Measurements from ENCODE around the gene SERPINB6. TPM values are rescaled to one million over a fixed set of nuclear protein-coding genes. Genes with fewer than 3 reads are reported as not detected.
A peak's percentile ranks its signal among the peaks of the same experiment; 100 is the strongest.

The SERPINB6 gene
- total and polyA plus RNA-seq, 9 of the 15 experiments (the other 6 are each of a cell fraction or from before 2014, with no cell fraction given): 86.6 to 211 (median 143) TPM

GRCh38 chr6:2952557-2953095, 18.7 kb downstream of the SERPINB6 start (continued):
- TF ChIP-seq E2F3 (CRISPR knock-in tag; IDR thresholded peaks at IDR 0.05) (no peak), CEBPB (tag; IDR thresholded peaks at IDR 0.05) (no peak), RNF219 (CRISPR knock-in tag; IDR thresholded peaks at IDR 0.05) (no peak), ZNF830 (CRISPR knock-in tag; IDR thresholded peaks at IDR 0.05) (peak; percentile 73; the same call in 1 of the 2 replicates), FOXJ3 (CRISPR knock-in tag; IDR thresholded peaks at IDR 0.05) (no peak), SIRT6 (IDR thresholded peaks at IDR 0.05; ENCODE audit: low read depth, low read length) (no peak), MTA3 (IDR thresholded peaks at IDR 0.05; ENCODE audit: borderline replicate concordance) (no peak; the same call in 1 of the 2 replicates), HNRNPH1 (optimal IDR thresholded peaks at IDR 0.05; ENCODE audit: low read depth, low read length) (no peak), ZNF717 (CRISPR knock-in tag; IDR thresholded peaks at IDR 0.05) (no peak), POLR2AphosphoS2 (IDR thresholded peaks at IDR 0.05; ENCODE audit: low read length) (no peak), ZBTB8A (IDR thresholded peaks at IDR 0.05; ENCODE audit: partially characterized antibody) (no peak), ZNF57 (CRISPR knock-in tag; IDR thresholded peaks at IDR 0.05) (no peak), PHTF2 (CRISPR knock-in tag; IDR thresholded peaks at IDR 0.05) (no peak), KAT7 (CRISPR knock-in tag; IDR thresholded peaks at IDR 0.05; ENCODE audit: borderline replicate concordance) (no peak), DLX4 (CRISPR knock-in tag; IDR thresholded peaks at IDR 0.05) (no peak), MECOM (CRISPR knock-in tag; IDR thresholded peaks at IDR 0.05) (peak; percentile 2; the same call in 1 of the 2 replicates), SOX6 (IDR thresholded peaks at IDR 0.05) (peak; percentile 33; the same call in 1 of the 2 replicates), PTTG1 (tag; IDR thresholded peaks at IDR 0.05; ENCODE audit: low read depth) (no peak), SFPQ (IDR thresholded peaks at IDR 0.05; ENCODE audit: low read depth, low read length) (no peak), HDAC6 (IDR thresholded peaks at IDR 0.05; ENCODE audit: low read depth, low read length) (no peak), IRF2 (CRISPR knock-in tag; IDR thresholded peaks at IDR 0.05) (no peak)
- TF ChIP-seq, protein P1, sequence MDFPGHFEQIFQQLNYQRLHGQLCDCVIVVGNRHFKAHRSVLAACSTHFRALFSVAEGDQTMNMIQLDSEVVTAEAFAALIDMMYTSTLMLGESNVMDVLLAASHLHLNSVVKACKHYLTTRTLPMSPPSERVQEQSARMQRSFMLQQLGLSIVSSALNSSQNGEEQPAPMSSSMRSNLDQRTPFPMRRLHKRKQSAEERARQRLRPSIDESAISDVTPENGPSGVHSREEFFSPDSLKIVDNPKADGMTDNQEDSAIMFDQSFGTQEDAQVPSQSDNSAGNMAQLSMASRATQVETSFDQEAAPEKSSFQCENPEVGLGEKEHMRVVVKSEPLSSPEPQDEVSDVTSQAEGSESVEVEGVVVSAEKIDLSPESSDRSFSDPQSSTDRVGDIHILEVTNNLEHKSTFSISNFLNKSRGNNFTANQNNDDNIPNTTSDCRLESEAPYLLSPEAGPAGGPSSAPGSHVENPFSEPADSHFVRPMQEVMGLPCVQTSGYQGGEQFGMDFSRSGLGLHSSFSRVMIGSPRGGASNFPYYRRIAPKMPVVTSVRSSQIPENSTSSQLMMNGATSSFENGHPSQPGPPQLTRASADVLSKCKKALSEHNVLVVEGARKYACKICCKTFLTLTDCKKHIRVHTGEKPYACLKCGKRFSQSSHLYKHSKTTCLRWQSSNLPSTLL (IDR thresholded peaks at IDR 0.05): no peak
- TF ChIP-seq, protein P2, sequence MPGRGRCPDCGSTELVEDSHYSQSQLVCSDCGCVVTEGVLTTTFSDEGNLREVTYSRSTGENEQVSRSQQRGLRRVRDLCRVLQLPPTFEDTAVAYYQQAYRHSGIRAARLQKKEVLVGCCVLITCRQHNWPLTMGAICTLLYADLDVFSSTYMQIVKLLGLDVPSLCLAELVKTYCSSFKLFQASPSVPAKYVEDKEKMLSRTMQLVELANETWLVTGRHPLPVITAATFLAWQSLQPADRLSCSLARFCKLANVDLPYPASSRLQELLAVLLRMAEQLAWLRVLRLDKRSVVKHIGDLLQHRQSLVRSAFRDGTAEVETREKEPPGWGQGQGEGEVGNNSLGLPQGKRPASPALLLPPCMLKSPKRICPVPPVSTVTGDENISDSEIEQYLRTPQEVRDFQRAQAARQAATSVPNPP (IDR thresholded peaks at IDR 0.05; ENCODE audit: borderline replicate concordance, insufficient read depth, insufficient read length): no peak

Data from K562 (cell line).